Measurements from ENCODE around the gene RNF157.
A peak's percentile ranks its signal among the peaks of the same experiment; 100 is the strongest.
"Not testable (repeated sequence)": the region's sequence is repeated elsewhere in the genome, so short reads cannot be mapped to it uniquely, and the experiment has no call there.

Gene RNF157

GRCh38 chr17:76234354-76234679 is 6.0 kb downstream of the RNF157 start:
- no peak for DNase-seq (ENCODE audit: low spot score)

GRCh38 chr17:76233588-76234353 is 6.5 kb downstream of the RNF157 start:
- no peak for DNase-seq (ENCODE audit: low spot score)

- peak; percentile 67 for DNase-seq (ENCODE audit: low spot score)
Observed at GRCh38 chr17:76232342-76232741, 8.0 kb downstream of the RNF157 start.

- not testable (repeated sequence) for DNase-seq (ENCODE audit: low spot score)
Observed at GRCh38 chr17:76226749-76227148, 13.5 kb downstream of the RNF157 start.

GRCh38 chr17:76225373-76226086 is 14.8 kb downstream of the RNF157 start:
- DNase-seq (ENCODE audit: low spot score): not testable (repeated sequence)

- DNase-seq (ENCODE audit: low spot score): no peak
Observed at GRCh38 chr17:76223802-76224201, 16.5 kb downstream of the RNF157 start.

- DNase-seq (ENCODE audit: low spot score): no peak
Observed at GRCh38 chr17:76219670-76220383, 20.5 kb downstream of the RNF157 start.

- no peak for DNase-seq (ENCODE audit: low spot score)
Observed at GRCh38 chr17:76217081-76217480, 23.2 kb downstream of the RNF157 start.

GRCh38 chr17:76213491-76213890 is 26.8 kb downstream of the RNF157 start:
- DNase-seq (ENCODE audit: low spot score): no peak

- DNase-seq (ENCODE audit: low spot score): no peak
Observed at GRCh38 chr17:76208120-76208519, 32.2 kb downstream of the RNF157 start.

- no peak for DNase-seq (ENCODE audit: low spot score)
Observed at GRCh38 chr17:76207275-76208059, 32.8 kb downstream of the RNF157 start.

- not testable (repeated sequence) for DNase-seq (ENCODE audit: low spot score)
Observed at GRCh38 chr17:76205542-76206144, 34.6 kb downstream of the RNF157 start.

GRCh38 chr17:76204277-76204676 is 36.0 kb downstream of the RNF157 start:
- DNase-seq (ENCODE audit: low spot score): peak; percentile 79

GRCh38 chr17:76200354-76200753 is 39.9 kb downstream of the RNF157 start:
- no peak for DNase-seq (ENCODE audit: low spot score)

GRCh38 chr17:76199469-76199868 is 40.8 kb downstream of the RNF157 start:
- no peak for DNase-seq (ENCODE audit: low spot score)

GRCh38 chr17:76198702-76199101 is 41.6 kb downstream of the RNF157 start:
- no peak for DNase-seq (ENCODE audit: low spot score)

- DNase-seq (ENCODE audit: low spot score): no peak
Observed at GRCh38 chr17:76197911-76198310, 42.4 kb downstream of the RNF157 start.

- peak; percentile 52 for DNase-seq (ENCODE audit: low spot score)
Observed at GRCh38 chr17:76196675-76197074, 43.6 kb downstream of the RNF157 start.

GRCh38 chr17:76195281-76196096 is 44.8 kb downstream of the RNF157 start:
- no peak for DNase-seq (ENCODE audit: low spot score)

- DNase-seq (ENCODE audit: low spot score): no peak
Observed at GRCh38 chr17:76193591-76193990, 46.7 kb downstream of the RNF157 start.

- no peak for DNase-seq (ENCODE audit: low spot score)
Observed at GRCh38 chr17:76191896-76192295, 48.4 kb downstream of the RNF157 start.
